Measurements from ENCODE around the gene TDRKH.

The TDRKH gene

GRCh38 chr1:151838222-151839081, 48.2 kb upstream of the TDRKH start:
- Histone ChIP-seq H2AFZ (ENCODE audit: low read length) (peak overlapping the region; percentile 92), H3K4me2 (ENCODE audit: low read depth, low read length) (peak overlapping the region; percentile 92), H3K4me1 (ENCODE audit: low read length) (peaks cover 41% of the 10 kb centered on the region), H4K20me1 (ENCODE audit: insufficient read depth, low read length) (no peaks in the 10 kb centered on the region), H3K9ac (ENCODE audit: low read length) (peak overlapping the region; percentile 66; the same call in 1 of the 2 replicates), H3K27ac (ENCODE audit: low read length) (peak overlapping the region; percentile 0; the same call in 1 of the 2 replicates), H3K9me2 (replicated peaks; ENCODE audit: insufficient read depth, low read length) (no peaks in the 10 kb centered on the region), H3K9me3 (replicated peaks; ENCODE audit: insufficient read depth, low read length) (no peaks in the 10 kb centered on the region), H3K79me2 (ENCODE audit: low read length) (no peaks in the 10 kb centered on the region), H3F3A (ENCODE audit: insufficient read depth, low read length) (peaks cover 21% of the 10 kb centered on the region), H3K27me3 (replicated peaks; ENCODE audit: insufficient read depth, low read length) (no peaks in the 10 kb centered on the region), H3K36me3 (replicated peaks; ENCODE audit: insufficient read depth, low read length) (no peaks in the 10 kb centered on the region), H3K4me3 (ENCODE audit: low read length) (peak overlapping the region; percentile 75)
- TF ChIP-seq EZH2phosphoT487 (IDR thresholded peaks at IDR 0.05; ENCODE audit: low read length) (no peak), CTCF (IDR thresholded peaks at IDR 0.05; ENCODE audit: low read length) (no peak), EZH2 (optimal IDR thresholded peaks at IDR 0.05; ENCODE audit: low read depth, low read length) (no peak)
- DNase-seq = peak; percentile 20

GRCh38 chr1:151837884-151838221, 47.6 kb upstream of the TDRKH start:
- H3K4me3 ChIP-seq (ENCODE audit: low read length) = no peak overlapping the region
- no peak overlapping the region for H3K9ac ChIP-seq (ENCODE audit: low read length)
- no peak overlapping the region for H3K4me2 ChIP-seq (ENCODE audit: low read depth, low read length)
- peaks cover 43% of the 10 kb centered on the region for H3K4me1 ChIP-seq (ENCODE audit: low read length)
- no peaks in the 10 kb centered on the region for H3K9me3 ChIP-seq (replicated peaks; ENCODE audit: insufficient read depth, low read length)
- no peak overlapping the region for H2AFZ ChIP-seq (ENCODE audit: low read length)
- H3K27me3 ChIP-seq (replicated peaks; ENCODE audit: insufficient read depth, low read length) = no peaks in the 10 kb centered on the region
- no peaks in the 10 kb centered on the region for H3K79me2 ChIP-seq (ENCODE audit: low read length)
- H3F3A ChIP-seq (ENCODE audit: insufficient read depth, low read length) = peaks cover 21% of the 10 kb centered on the region
- no peak for TF ChIP-seq EZH2 (optimal IDR thresholded peaks at IDR 0.05; ENCODE audit: low read depth, low read length)
- no peak overlapping the region for H3K27ac ChIP-seq (ENCODE audit: low read length)
- no peaks in the 10 kb centered on the region for H3K9me2 ChIP-seq (replicated peaks; ENCODE audit: insufficient read depth, low read length)
- H3K36me3 ChIP-seq (replicated peaks; ENCODE audit: insufficient read depth, low read length) = no peaks in the 10 kb centered on the region
- DNase-seq = no peak
- H4K20me1 ChIP-seq (ENCODE audit: insufficient read depth, low read length) = no peaks in the 10 kb centered on the region

DNA sequence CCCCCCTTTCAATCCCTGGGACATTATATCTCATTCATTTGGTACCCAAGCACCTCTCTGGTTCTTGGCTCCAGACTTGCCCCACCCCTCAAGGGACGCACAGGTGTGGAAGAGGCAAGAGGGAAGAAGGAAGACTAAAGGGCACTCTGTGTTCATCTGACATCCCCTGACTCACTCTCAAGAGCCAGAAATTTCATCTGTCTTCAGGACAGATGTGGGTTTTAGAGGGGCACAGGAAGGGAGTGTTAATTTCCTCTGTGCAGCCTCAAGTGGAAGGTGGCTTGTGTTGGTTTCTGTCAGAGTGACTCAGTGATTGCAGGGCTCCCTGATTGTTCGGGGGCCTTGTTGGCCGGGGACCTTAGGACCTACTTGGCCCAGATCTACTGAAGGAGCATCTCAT, 46.9 kb upstream of the TDRKH start:
- no peak overlapping the region for H3K9ac ChIP-seq (ENCODE audit: low read length)
- H2AFZ ChIP-seq (ENCODE audit: low read length) = peak overlapping the region; percentile 7
- H3K9me3 ChIP-seq (replicated peaks; ENCODE audit: insufficient read depth, low read length) = no peaks in the 10 kb centered on the region
- H3K27ac ChIP-seq (ENCODE audit: low read length) = peak overlapping the region; percentile 32; the same call in 1 of the 2 replicates
- no peaks in the 10 kb centered on the region for H3K27me3 ChIP-seq (replicated peaks; ENCODE audit: insufficient read depth, low read length)
- no peaks in the 10 kb centered on the region for H3K9me2 ChIP-seq (replicated peaks; ENCODE audit: insufficient read depth, low read length)
- H4K20me1 ChIP-seq (ENCODE audit: insufficient read depth, low read length) = no peaks in the 10 kb centered on the region
- H3K79me2 ChIP-seq (ENCODE audit: low read length) = no peaks in the 10 kb centered on the region
- no peak overlapping the region for H3K4me3 ChIP-seq (ENCODE audit: low read length)
- peak overlapping the region; percentile 14; the same call in 1 of the 2 replicates for H3K4me2 ChIP-seq (ENCODE audit: low read depth, low read length)
- DNase-seq = no peak
- peaks cover 43% of the 10 kb centered on the region for H3K4me1 ChIP-seq (ENCODE audit: low read length)
- no peaks in the 10 kb centered on the region for H3K36me3 ChIP-seq (replicated peaks; ENCODE audit: insufficient read depth, low read length)
- peaks cover 21% of the 10 kb centered on the region for H3F3A ChIP-seq (ENCODE audit: insufficient read depth, low read length)
- TF ChIP-seq CTCF (IDR thresholded peaks at IDR 0.05; ENCODE audit: low read length) (no peak), EZH2 (optimal IDR thresholded peaks at IDR 0.05; ENCODE audit: low read depth, low read length) (no peak), EZH2phosphoT487 (IDR thresholded peaks at IDR 0.05; ENCODE audit: low read length) (no peak)

DNA sequence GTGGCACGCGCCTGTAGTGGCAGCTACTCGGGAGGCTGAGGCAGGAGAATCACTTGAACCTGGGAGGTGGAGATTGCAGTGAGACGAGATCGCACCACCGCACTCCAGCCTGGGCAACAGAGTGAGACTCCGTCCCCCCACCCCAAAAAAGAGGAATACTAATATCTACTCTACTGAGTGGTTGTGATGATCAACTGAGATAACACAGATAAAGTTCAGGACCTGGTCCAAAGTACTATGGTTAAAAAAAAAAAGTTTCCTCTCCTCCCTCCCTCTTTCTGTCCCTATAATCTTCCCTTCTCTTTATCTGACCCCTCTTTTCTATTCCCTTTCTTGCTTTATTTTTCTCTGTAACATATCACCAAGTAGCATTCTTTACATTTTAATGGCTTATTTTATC, 45.3 kb upstream of the TDRKH start:
- Histone ChIP-seq H4K20me1 (ENCODE audit: insufficient read depth, low read length) (no peaks in the 10 kb centered on the region), H3K4me2 (ENCODE audit: low read depth, low read length) (no peak overlapping the region), H3F3A (ENCODE audit: insufficient read depth, low read length) (peaks cover 17% of the 10 kb centered on the region), H3K79me2 (ENCODE audit: low read length) (no peaks in the 10 kb centered on the region), H3K4me1 (ENCODE audit: low read length) (peaks cover 53% of the 10 kb centered on the region), H3K27me3 (replicated peaks; ENCODE audit: insufficient read depth, low read length) (no peaks in the 10 kb centered on the region), H3K9me2 (replicated peaks; ENCODE audit: insufficient read depth, low read length) (no peaks in the 10 kb centered on the region), H3K36me3 (replicated peaks; ENCODE audit: insufficient read depth, low read length) (no peaks in the 10 kb centered on the region), H2AFZ (ENCODE audit: low read length) (no peak overlapping the region), H3K9ac (ENCODE audit: low read length) (no peak overlapping the region), H3K4me3 (ENCODE audit: low read length) (no peak overlapping the region), H3K9me3 (replicated peaks; ENCODE audit: insufficient read depth, low read length) (no peaks in the 10 kb centered on the region), H3K27ac (ENCODE audit: low read length) (no peak overlapping the region)
- TF ChIP-seq CTCF (IDR thresholded peaks at IDR 0.05; ENCODE audit: low read length) = no peak
- TF ChIP-seq EZH2phosphoT487 (IDR thresholded peaks at IDR 0.05; ENCODE audit: low read length) = no peak
- no peak for TF ChIP-seq EZH2 (optimal IDR thresholded peaks at IDR 0.05; ENCODE audit: low read depth, low read length)
- no peak for DNase-seq

All from MM.1S (cell line).